GM12878 (cell line): ENCODE results near the gene CALD1. TPM values are rescaled to one million over a fixed set of nuclear protein-coding genes. Genes with fewer than 3 reads are reported as not detected.

Experiments used
- ATAC-seq: fragments of 200-7000 bp; cut with Tn5 transposase; 3 replicates; pipeline ENCODE4 v1.9.1; 2020; ENCODE audit warnings: mild to moderate bottlenecking, moderate library complexity
- BruUV-seq: library from RNA; stranded (reverse); fragments of 400-500 nt; replicated peaks from 2 replicates; lab custom pipeline; 2021; lab: Mats Ljungman, UMichigan
- CTCF ChIA-PET: fragments of 300-600 bp; sonication (Branson Sonifier 250); formaldehyde crosslinking; extraction: SDS; loops from one replicate; lab custom pipeline; 2021; ENCODE audit warnings: inconsistent platforms; lab: Yijun Ruan, JAX
- POLR2A ChIA-PET: fragments of 350-600 bp; formaldehyde crosslinking; extraction: SDS; loops from one replicate; lab custom pipeline; 2021; ENCODE audit warnings: inconsistent platforms; lab: Charles Lee
- RAD21 ChIA-PET: fragments of 300-600 bp; sonication (Branson Sonifier 250); formaldehyde crosslinking; loops from one replicate; lab custom pipeline; 2023; ENCODE audit warnings: antibody characterized with exemption; ENCODE audit not compliant: unreplicated experiment; lab: Charles Lee
- SMC1A ChIA-PET: fragments of 300-600 bp; sonication (Branson Sonifier 250); formaldehyde crosslinking; loops from one replicate; lab custom pipeline; 2023; ENCODE audit not compliant: unreplicated experiment, uncharacterized antibody; lab: Charles Lee
- DNase-seq: peaks from one replicate; pipeline ENCODE4 v3.0.0-alpha.2; 2011; ENCODE audit warnings: low read depth, low spot score
- FAIRE-seq: peaks from 3 replicates; lab custom pipeline; 2011; peaks lifted over from hg19 to GRCh38; lab: Jason Lieb, UNC
- H2AFZ ChIP-seq: 2 replicates; pipeline ENCODE4 v1.6.0; 2011; ENCODE audit warnings: low read depth, low read length, control low read depth; ENCODE audit not compliant: control insufficient read depth
- H3K27ac ChIP-seq: 2 replicates; pipeline ENCODE4 v1.5.1; 2011; ENCODE audit warnings: control low read depth; ENCODE audit not compliant: control insufficient read depth, insufficient read depth
- H3K27me3 ChIP-seq, 2 experiments: replicated peaks in 1 of 2; 2 replicates each; pipeline versions ENCODE4 v1.6.0 to v1.6.1; 2011; ENCODE audit warnings: low read length in 1 of 2; ENCODE audit not compliant: control insufficient read depth in 2 of 2, insufficient read depth in 2 of 2
- H3K36me3 ChIP-seq, 2 experiments: 2 replicates each; pipeline ENCODE4 v1.5.1; 2011; ENCODE audit warnings: low read length in 1 of 2; ENCODE audit not compliant: control insufficient read depth in 2 of 2, insufficient read depth in 2 of 2
- H3K4me1 ChIP-seq: 2 replicates; pipeline ENCODE4 v1.6.1; 2011; ENCODE audit warnings: mild to moderate bottlenecking, low read length, moderate library complexity, mixed read lengths; ENCODE audit not compliant: control insufficient read depth, insufficient read depth
- H3K4me2 ChIP-seq: 2 replicates; pipeline ENCODE4 v1.6.0; 2011; ENCODE audit warnings: control low read depth; ENCODE audit not compliant: control insufficient read depth, insufficient read depth
- H3K4me3 ChIP-seq: fragments of 200-600 bp; sonication (generic); 2 replicates; pipeline ENCODE4 v1.5.1; 2016
- H3K79me2 ChIP-seq: 2 replicates; pipeline ENCODE4 v1.6.0; 2011; ENCODE audit warnings: low read length; ENCODE audit not compliant: control insufficient read depth, insufficient read depth
- H3K9ac ChIP-seq: 2 replicates; pipeline ENCODE4 v1.8.0; 2011; ENCODE audit warnings: low read length, control low read depth, mixed read lengths; ENCODE audit not compliant: control insufficient read depth, insufficient read depth
- H3K9me3 ChIP-seq: replicated peaks from 3 replicates; pipeline ENCODE4 v1.5.1; 2011; ENCODE audit warnings: mild to moderate bottlenecking, low read length; ENCODE audit not compliant: control insufficient read depth, insufficient read depth
- H4K20me1 ChIP-seq: 2 replicates; pipeline ENCODE4 v1.6.0; 2011; ENCODE audit not compliant: control insufficient read depth, insufficient read depth
- BHLHE40 ChIP-seq, 2 experiments: fragments of 450-650 bp in 1 of 2; IDR thresholded peaks; 2 replicates each; pipeline ENCODE4 v1.6.1; 2011 to 2017; ENCODE audit warnings: low read depth in 2 of 2, borderline replicate concordance in 1 of 2, improper control_type of control experiment in 1 of 2, low read length in 1 of 2, mild to moderate bottlenecking in 1 of 2
- DPF2 ChIP-seq: fragments of 450-650 bp; IDR thresholded peaks from 2 replicates; pipeline ENCODE4 v1.6.1; 2017; ENCODE audit warnings: mild to moderate bottlenecking
- EP300 ChIP-seq, 2 experiments: fragments of 150-350 bp in 1 of 2; IDR thresholded peaks; 2 replicates each; pipeline ENCODE4 v1.6.1; 2011 to 2012; ENCODE audit warnings: low read depth in 2 of 2, low read length in 2 of 2, borderline replicate concordance in 1 of 2, improper control_type of control experiment in 1 of 2, inconsistent platforms in 1 of 2; ENCODE audit not compliant: control insufficient read depth in 1 of 2
- PBX3 ChIP-seq: IDR thresholded peaks from 2 replicates; pipeline ENCODE4 v1.6.1; 2011; ENCODE audit warnings: mild to moderate bottlenecking, low read depth, low read length, moderate library complexity; ENCODE audit not compliant: insufficient replicate concordance
- RAD51 ChIP-seq: fragments of 450-650 bp; IDR thresholded peaks from 2 replicates; pipeline ENCODE4 v1.6.1; 2016; ENCODE audit warnings: moderate library complexity, mild to moderate bottlenecking, inconsistent platforms
- RFX5 ChIP-seq: IDR thresholded peaks from 2 replicates; pipeline ENCODE4 v1.6.1; 2011; ENCODE audit warnings: low read depth, low read length, improper control_type of control experiment
- SMAD1 ChIP-seq: fragments of 450-650 bp; IDR thresholded peaks from 2 replicates; pipeline ENCODE4 v1.6.1; 2018; ENCODE audit warnings: mild to moderate bottlenecking, low read depth; ENCODE audit not compliant: partially characterized antibody
- TCF3 ChIP-seq: IDR thresholded peaks from 2 replicates; pipeline ENCODE4 v1.6.1; 2012; ENCODE audit warnings: low read depth, mild to moderate bottlenecking, low read length, borderline replicate concordance; ENCODE audit not compliant: insufficient read depth
- USF1 ChIP-seq: IDR thresholded peaks from 2 replicates; pipeline ENCODE4 v1.6.1; 2011; ENCODE audit warnings: borderline replicate concordance, low read depth, mild to moderate bottlenecking, moderate library complexity, mixed read lengths, low read length; ENCODE audit not compliant: insufficient read depth; ENCODE audit errors: extremely low read length
- ZNF384 ChIP-seq: IDR thresholded peaks from 2 replicates; pipeline ENCODE4 v1.6.1; 2012; ENCODE audit warnings: low read depth, mild to moderate bottlenecking, low read length, improper control_type of control experiment, borderline replicate concordance
- ZNF622 ChIP-seq: fragments of 450-650 bp; IDR thresholded peaks from 2 replicates; pipeline ENCODE4 v1.6.1; 2017; ENCODE audit warnings: mild to moderate bottlenecking, inconsistent platforms
- WGBS: methylation state at CpG from one replicate; pipeline ENCODE4 v1.1.6; 2016; ENCODE audit warnings: low lambda C conversion rate; ENCODE audit not compliant: insufficient replicate concordance, insufficient coverage; ENCODE audit errors: missing lambda C conversion rate; 5-methylcytosine and 5-hydroxymethylcytosine counted together
- in situ Hi-C: fragments of 300-500 bp; cut with MboI; formaldehyde crosslinking; loops from 9 replicates; pipeline ENCODE4 v1.14.3; 2018; ENCODE audit warnings: mixed read lengths
- intact Hi-C: fragments of 100-400 bp; cut with micrococcal nuclease; formaldehyde crosslinking; loops from one replicate; pipeline ENCODE4 v1.14.2; 2022; ENCODE audit not compliant: unreplicated experiment
- polyA plus RNA-seq, 11 experiments: library from polyadenylated mRNA; depleted of rRNA in 4 of 11; unstranded in 6 of 11; stranded (reverse) in 5 of 11; fragments of >200 nt; fragmentation: Nextera tagmentation in 4 of 11; fragmentation: Illumina TruSeq in 1 of 11; extraction: Ambion mirVana in 4 of 11; extraction: Trizol in 1 of 11; gene quantifications; 1 replicate in 1 of 11; 2 replicates in 10 of 11; pipeline versions ENCODE4 v1.2.1 to v1.2.3, GENCODE V29; 2011 to 2016; ENCODE audit warnings: inconsistent platforms in 2 of 11, missing spikeins in 2 of 11, low read depth in 1 of 11
- total RNA-seq, 4 experiments: library from RNA; depleted of rRNA in 3 of 4; stranded (reverse); fragments of >200 nt in 3 of 4; fragmentation: Illumina TruSeq in 1 of 4; extraction: Trizol in 1 of 4; gene quantifications; 2 replicates each; pipeline versions ENCODE4 v1.2.1 to v1.2.3, GENCODE V29; 2013 to 2021
- TF ChIP-seq, protein P1 (sequence below): fragments of 450-650 bp; IDR thresholded peaks from 2 replicates; pipeline ENCODE4 v1.6.1; 2018; ENCODE audit warnings: mild to moderate bottlenecking, low read depth, moderate library complexity; ENCODE audit not compliant: partially characterized antibody
- TF ChIP-seq, protein P2 (sequence below): fragments of 150-350 bp; IDR thresholded peaks from 2 replicates; pipeline ENCODE4 v1.6.1; 2014; ENCODE audit warnings: mild to moderate bottlenecking, low read depth, low read length

CALD1 gene
- total and polyA plus RNA-seq, 10 of the 15 experiments (the other 5 are each of a cell fraction or from before 2014, with no cell fraction given), result 0.03 to 1.3 (median 0.22) TPM

DNA sequence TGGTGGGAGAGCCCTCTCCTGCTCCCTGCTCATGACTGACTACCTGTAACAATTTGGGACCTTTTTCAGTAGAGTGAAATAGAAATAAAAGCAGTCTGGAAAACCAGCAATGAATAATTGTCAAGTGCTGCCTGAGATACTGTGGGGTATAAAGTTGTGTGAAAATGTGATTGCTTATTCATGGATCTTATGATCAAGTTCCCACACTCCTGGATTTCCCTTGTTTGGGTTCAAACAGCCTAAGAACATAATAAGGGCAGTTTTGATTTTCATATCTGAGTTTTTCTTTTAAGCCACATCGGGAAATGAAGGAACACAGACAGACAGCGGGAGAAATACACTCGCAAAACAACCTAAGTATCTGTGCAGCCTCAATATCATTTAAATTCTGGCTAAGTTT lies 52.9 kb downstream of the CALD1 start (continued):
- TF ChIP-seq, protein P1, sequence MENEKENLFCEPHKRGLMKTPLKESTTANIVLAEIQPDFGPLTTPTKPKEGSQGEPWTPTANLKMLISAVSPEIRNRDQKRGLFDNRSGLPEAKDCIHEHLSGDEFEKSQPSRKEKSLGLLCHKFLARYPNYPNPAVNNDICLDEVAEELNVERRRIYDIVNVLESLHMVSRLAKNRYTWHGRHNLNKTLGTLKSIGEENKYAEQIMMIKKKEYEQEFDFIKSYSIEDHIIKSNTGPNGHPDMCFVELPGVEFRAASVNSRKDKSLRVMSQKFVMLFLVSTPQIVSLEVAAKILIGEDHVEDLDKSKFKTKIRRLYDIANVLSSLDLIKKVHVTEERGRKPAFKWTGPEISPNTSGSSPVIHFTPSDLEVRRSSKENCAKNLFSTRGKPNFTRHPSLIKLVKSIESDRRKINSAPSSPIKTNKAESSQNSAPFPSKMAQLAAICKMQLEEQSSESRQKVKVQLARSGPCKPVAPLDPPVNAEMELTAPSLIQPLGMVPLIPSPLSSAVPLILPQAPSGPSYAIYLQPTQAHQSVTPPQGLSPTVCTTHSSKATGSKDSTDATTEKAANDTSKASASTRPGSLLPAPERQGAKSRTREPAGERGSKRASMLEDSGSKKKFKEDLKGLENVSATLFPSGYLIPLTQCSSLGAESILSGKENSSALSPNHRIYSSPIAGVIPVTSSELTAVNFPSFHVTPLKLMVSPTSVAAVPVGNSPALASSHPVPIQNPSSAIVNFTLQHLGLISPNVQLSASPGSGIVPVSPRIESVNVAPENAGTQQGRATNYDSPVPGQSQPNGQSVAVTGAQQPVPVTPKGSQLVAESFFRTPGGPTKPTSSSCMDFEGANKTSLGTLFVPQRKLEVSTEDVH, result no peak
- TF ChIP-seq BHLHE40 (IDR thresholded peaks at IDR 0.05; ENCODE audit: borderline replicate concordance in 1 of 2, low read depth in 2 of 2, low read length in 1 of 2) (no peak), SMAD1 (no peak), RFX5 (no peak)
- TF ChIP-seq, protein P2, sequence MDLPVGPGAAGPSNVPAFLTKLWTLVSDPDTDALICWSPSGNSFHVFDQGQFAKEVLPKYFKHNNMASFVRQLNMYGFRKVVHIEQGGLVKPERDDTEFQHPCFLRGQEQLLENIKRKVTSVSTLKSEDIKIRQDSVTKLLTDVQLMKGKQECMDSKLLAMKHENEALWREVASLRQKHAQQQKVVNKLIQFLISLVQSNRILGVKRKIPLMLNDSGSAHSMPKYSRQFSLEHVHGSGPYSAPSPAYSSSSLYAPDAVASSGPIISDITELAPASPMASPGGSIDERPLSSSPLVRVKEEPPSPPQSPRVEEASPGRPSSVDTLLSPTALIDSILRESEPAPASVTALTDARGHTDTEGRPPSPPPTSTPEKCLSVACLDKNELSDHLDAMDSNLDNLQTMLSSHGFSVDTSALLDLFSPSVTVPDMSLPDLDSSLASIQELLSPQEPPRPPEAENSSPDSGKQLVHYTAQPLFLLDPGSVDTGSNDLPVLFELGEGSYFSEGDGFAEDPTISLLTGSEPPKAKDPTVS, result no peak

GRCh38 chr7:134834689-134835462 lies 55.4 kb downstream of the CALD1 start:
- no peaks in the 10 kb centered on the region for H3K79me2 ChIP-seq
- H3K36me3 ChIP-seq, result no peaks in the 10 kb centered on the region
- FAIRE-seq, result no peak
- in situ Hi-C loops (no loop called here), intact Hi-C loops (no loop called here)
- no peak overlapping the region for H2AFZ ChIP-seq
- ChIA-PET POLR2A (no interaction called here), RAD21 (no interaction called here), SMC1A (no interaction called here), CTCF (interaction anchor here (1.2 to 1.7 kb wide), 3 partner anchors 11 to 16 kb away, joined by 3 read pairs; no protein-coding TSS in a partner anchor)
- ATAC-seq, result no peak
- BruUV-seq, result no TSS peak
- no peaks in the 10 kb centered on the region for H4K20me1 ChIP-seq
- no peaks in the 10 kb centered on the region for H3K9me3 ChIP-seq
- WGBS, result 44% methylated on average over 3 of the region's 3 CpGs
- TF ChIP-seq ZNF622, result no peak
- TF ChIP-seq TCF3, result no peak
- no peak for TF ChIP-seq USF1
- TF ChIP-seq PBX3, result no peak
- TF ChIP-seq DPF2, result no peak
- TF ChIP-seq SMAD1, result no peak
- TF ChIP-seq ZNF384, result no peak
- TF ChIP-seq RAD51, result no peak
- TF ChIP-seq EP300 (IDR thresholded peaks at IDR 0.05; ENCODE audit: borderline replicate concordance in 1 of 2, control insufficient read depth in 1 of 2, low read depth in 2 of 2, low read length in 2 of 2), result no peak
- H3K4me2 ChIP-seq, result no peak overlapping the region
- no peak overlapping the region for H3K27ac ChIP-seq
- DNase-seq, result no peak
- H3K4me1 ChIP-seq, result no peaks in the 10 kb centered on the region
- no peaks in the 10 kb centered on the region; a peak in 1 of 4 replicates for H3K27me3 ChIP-seq
- H3K4me3 ChIP-seq, result no peak overlapping the region
- no peak overlapping the region for H3K9ac ChIP-seq
